Calu3 (cell line): Measurements from ENCODE around the gene DAPK3. TPM values are rescaled to one million over a fixed set of nuclear protein-coding genes. Genes with fewer than 3 reads are reported as not detected.

Source experiments
- BruUV-seq: library from RNA; stranded (reverse); fragments of 400-500 nt; replicated peaks from 2 replicates; lab custom pipeline; 2021; lab: Mats Ljungman, UMichigan
- CTCF ChIA-PET: fragments of 300-600 bp; sonication (Branson Sonifier 250); formaldehyde crosslinking; loops from one replicate; lab custom pipeline; 2022; ENCODE audit warnings: antibody characterized with exemption; lab: Charles Lee
- DNase-seq: peaks from one replicate; pipeline ENCODE4 v3.0.0; 2022
- H3K27ac Mint-ChIP-seq: one replicate; pipeline ENCODE4 v1.8.0; 2022; ENCODE audit warnings: mixed read lengths; ENCODE audit not compliant: unreplicated experiment
- H3K27me3 Mint-ChIP-seq: one replicate; pipeline ENCODE4 v1.8.0; 2022; ENCODE audit warnings: mixed read lengths; ENCODE audit not compliant: unreplicated experiment
- H3K36me3 Mint-ChIP-seq: one replicate; pipeline ENCODE4 v1.8.0; 2022; ENCODE audit warnings: mild to moderate bottlenecking, moderate library complexity, mixed read lengths; ENCODE audit not compliant: insufficient read depth, unreplicated experiment
- H3K4me1 Mint-ChIP-seq: one replicate; pipeline ENCODE4 v1.8.0; 2022; ENCODE audit warnings: mild to moderate bottlenecking, low read depth, mixed read lengths; ENCODE audit not compliant: unreplicated experiment
- H3K4me3 Mint-ChIP-seq: one replicate; pipeline ENCODE4 v1.8.0; 2022; ENCODE audit warnings: mild to moderate bottlenecking, low read depth, moderate library complexity, mixed read lengths; ENCODE audit not compliant: unreplicated experiment
- H3K9me3 Mint-ChIP-seq: one replicate; pipeline ENCODE4 v1.8.0; 2022; ENCODE audit warnings: low read depth, mixed read lengths; ENCODE audit not compliant: unreplicated experiment
- intact Hi-C: fragments of 100-400 bp; cut with micrococcal nuclease; formaldehyde crosslinking; loops from one replicate; pipeline ENCODE4 v1.10.0; 2022; ENCODE audit not compliant: unreplicated experiment
- microRNA-seq: library from miRNA; unstranded; fragments of <30 nt; microRNA quantifications from one replicate; pipeline ENCODE4 v1.2.0, GENCODE V29; 2022
- total RNA-seq: library from RNA; stranded (reverse); gene quantifications from 2 replicates; pipeline ENCODE4 v1.2.3, GENCODE V29; 2022
- TF ChIP-seq, protein P1 (sequence below): fragments of 200-600 bp; IDR thresholded peaks from one replicate; pipeline ENCODE4 v1.8.0; 2022; ENCODE audit warnings: antibody characterized with exemption; ENCODE audit not compliant: unreplicated experiment

The DAPK3 gene
- total RNA-seq, 1 experiment from 2014 or later = 50.9 TPM

DNA sequence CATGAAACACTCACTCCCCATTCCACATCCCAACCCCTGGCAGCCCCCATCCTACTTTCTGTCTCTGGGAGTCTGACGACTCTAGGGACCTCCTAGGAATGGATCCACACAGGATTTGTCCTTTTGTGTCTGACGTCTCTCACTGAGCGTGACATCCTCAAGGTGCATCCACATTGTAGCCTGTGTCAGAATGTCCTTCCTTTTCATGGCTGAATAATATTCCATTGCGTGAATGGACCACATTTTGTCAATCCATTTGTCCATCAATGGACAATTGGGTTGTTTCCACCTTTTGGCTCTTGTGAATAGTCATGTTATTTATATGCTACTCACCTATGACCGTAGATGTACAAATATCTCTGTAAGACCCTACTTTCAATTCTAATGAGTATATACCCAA, 54.9 kb downstream of the DAPK3 start:
- no peaks in the 10 kb centered on the region for H3K27me3 Mint-ChIP-seq
- peaks cover 2% of the 10 kb centered on the region for H3K9me3 Mint-ChIP-seq
- no peaks in the 10 kb centered on the region for H3K4me1 Mint-ChIP-seq
- TF ChIP-seq, protein P1, sequence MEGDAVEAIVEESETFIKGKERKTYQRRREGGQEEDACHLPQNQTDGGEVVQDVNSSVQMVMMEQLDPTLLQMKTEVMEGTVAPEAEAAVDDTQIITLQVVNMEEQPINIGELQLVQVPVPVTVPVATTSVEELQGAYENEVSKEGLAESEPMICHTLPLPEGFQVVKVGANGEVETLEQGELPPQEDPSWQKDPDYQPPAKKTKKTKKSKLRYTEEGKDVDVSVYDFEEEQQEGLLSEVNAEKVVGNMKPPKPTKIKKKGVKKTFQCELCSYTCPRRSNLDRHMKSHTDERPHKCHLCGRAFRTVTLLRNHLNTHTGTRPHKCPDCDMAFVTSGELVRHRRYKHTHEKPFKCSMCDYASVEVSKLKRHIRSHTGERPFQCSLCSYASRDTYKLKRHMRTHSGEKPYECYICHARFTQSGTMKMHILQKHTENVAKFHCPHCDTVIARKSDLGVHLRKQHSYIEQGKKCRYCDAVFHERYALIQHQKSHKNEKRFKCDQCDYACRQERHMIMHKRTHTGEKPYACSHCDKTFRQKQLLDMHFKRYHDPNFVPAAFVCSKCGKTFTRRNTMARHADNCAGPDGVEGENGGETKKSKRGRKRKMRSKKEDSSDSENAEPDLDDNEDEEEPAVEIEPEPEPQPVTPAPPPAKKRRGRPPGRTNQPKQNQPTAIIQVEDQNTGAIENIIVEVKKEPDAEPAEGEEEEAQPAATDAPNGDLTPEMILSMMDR = no peak
- H3K27ac Mint-ChIP-seq = no peak overlapping the region
- no TSS peak for BruUV-seq
- H3K36me3 Mint-ChIP-seq = no peaks in the 10 kb centered on the region
- no peak overlapping the region for H3K4me3 Mint-ChIP-seq
- CTCF ChIA-PET = no interaction called here
- no peak for DNase-seq
- intact Hi-C loops = no loop called here

DNA sequence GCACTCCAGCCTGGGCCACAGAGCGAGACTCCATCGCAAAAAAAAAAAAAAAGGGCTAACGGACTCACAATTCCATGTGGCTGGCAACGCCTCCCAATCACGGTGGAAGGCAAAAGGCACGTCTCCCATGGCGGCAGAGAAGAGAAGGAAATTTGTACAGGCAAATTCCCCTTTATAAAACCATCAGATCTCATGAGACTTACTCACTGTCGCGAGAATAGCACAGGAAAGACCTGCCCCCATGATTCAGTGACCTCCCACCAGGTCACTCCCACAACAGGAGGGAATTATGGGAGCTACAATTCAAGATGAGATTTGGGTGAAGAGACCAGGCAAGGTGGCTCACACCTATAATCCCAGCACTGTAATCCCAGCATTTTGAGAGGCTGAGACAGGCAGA, 56.7 kb downstream of the DAPK3 start:
- H3K27ac Mint-ChIP-seq = no peak overlapping the region
- no peak for DNase-seq
- no peak overlapping the region for H3K4me3 Mint-ChIP-seq
- TF ChIP-seq, protein P1 = no peak
- no TSS peak for BruUV-seq
- H3K27me3 Mint-ChIP-seq = no peaks in the 10 kb centered on the region
- no peaks in the 10 kb centered on the region for H3K4me1 Mint-ChIP-seq
- CTCF ChIA-PET = no interaction called here
- no peaks in the 10 kb centered on the region for H3K36me3 Mint-ChIP-seq
- peaks cover 2% of the 10 kb centered on the region for H3K9me3 Mint-ChIP-seq
- intact Hi-C loops = no loop called here

DNA sequence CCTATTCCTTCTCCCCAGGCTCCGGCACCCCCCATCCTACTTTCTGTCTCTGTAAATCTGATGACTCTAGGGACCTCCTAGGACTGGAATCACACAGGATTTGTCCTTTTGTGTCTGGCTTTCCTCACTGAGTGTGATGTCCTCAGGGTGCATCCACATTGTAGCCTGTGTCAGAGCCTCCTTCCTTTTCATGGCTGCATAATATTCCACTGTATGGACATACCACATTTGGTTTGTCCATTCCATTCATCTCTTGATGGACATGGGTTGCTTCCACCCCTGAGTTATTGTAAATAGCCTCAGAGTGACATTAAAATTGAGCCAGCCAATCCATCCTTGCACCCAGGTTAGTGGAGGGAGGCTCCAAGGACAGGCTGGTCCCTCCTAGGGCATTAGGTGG, 60.8 kb downstream of the DAPK3 start:
- TF ChIP-seq, protein P1 = no peak
- CTCF ChIA-PET = no interaction called here

More for the DNA sequence above, 60.8 kb downstream of the DAPK3 start:
- Mint-ChIP-seq H3K27ac (no peak overlapping the region), H3K9me3 (no peaks in the 10 kb centered on the region), H3K4me1 (no peaks in the 10 kb centered on the region), H3K4me3 (no peak overlapping the region), H3K36me3 (no peaks in the 10 kb centered on the region), H3K27me3 (no peaks in the 10 kb centered on the region)
- intact Hi-C loops = no loop called here
- no TSS peak for BruUV-seq
- no peak for DNase-seq

Small RNA genes lying within 50 kb of the gene (microRNA-seq; reads per million reads assigned to microRNA genes)
- gene MIR637 = not detected

Other genes with a start within 250 kb of the DAPK3 start
- gene APBA3, start 209.4 kb downstream of the DAPK3 start, total RNA-seq = 18.1 and 19.6 TPM in 2 replicates
- gene MRPL54, start 208.4 kb downstream of the DAPK3 start, total RNA-seq = 26.1 and 31.0 TPM in 2 replicates
- gene RAX2, start 198.9 kb downstream of the DAPK3 start, total RNA-seq = not detected in 2 replicates
- gene MATK, start 184.7 kb downstream of the DAPK3 start, total RNA-seq = not detected in 2 replicates
- not detected in 2 replicates for gene ZFR2, start 102.1 kb downstream of the DAPK3 start, total RNA-seq
- not detected in 2 replicates for gene ATCAY, start 90.4 kb downstream of the DAPK3 start, total RNA-seq
- not detected in 2 replicates for gene NMRK2, start 38.0 kb downstream of the DAPK3 start, total RNA-seq
- gene EEF2, start 14.4 kb upstream of the DAPK3 start, total RNA-seq = 1,011 and 1,166 TPM in 2 replicates
- gene PIAS4, start 36.6 kb upstream of the DAPK3 start, total RNA-seq = 29.3 and 35.7 TPM in 2 replicates
- 38.0 and 44.7 TPM in 2 replicates for gene ZBTB7A, start 95.8 kb upstream of the DAPK3 start, total RNA-seq
- gene MAP2K2, start 153.0 kb upstream of the DAPK3 start, total RNA-seq = 113 and 114 TPM in 2 replicates
- 0.14 and 0.44 TPM in 2 replicates for gene CREB3L3, start 182.5 kb upstream of the DAPK3 start, total RNA-seq
- 22.9 and 26.6 TPM in 2 replicates for gene SIRT6, start 211.5 kb upstream of the DAPK3 start, total RNA-seq
- gene ANKRD24, start 211.6 kb upstream of the DAPK3 start, total RNA-seq = 0.76 and 1.4 TPM in 2 replicates